ENCODE results near the gene ABCC4.

The ABCC4 gene

GRCh38 chr13:94992036-94992960 is 309.0 kb downstream of the ABCC4 start:
- no peak for DNase-seq (ENCODE audit: low spot score)

GRCh38 chr13:94988654-94989053 is 312.6 kb downstream of the ABCC4 start:
- peak; percentile 14 for DNase-seq (ENCODE audit: low spot score)

GRCh38 chr13:94987869-94988268 is 313.4 kb downstream of the ABCC4 start:
- DNase-seq (ENCODE audit: low spot score), result no peak

- no peak for DNase-seq (ENCODE audit: low spot score)
These were observed 314.2 kb downstream of the ABCC4 start for GRCh38 chr13:94987081-94987480.

GRCh38 chr13:94984958-94985357 is 316.3 kb downstream of the ABCC4 start:
- no peak for DNase-seq (ENCODE audit: low spot score)

- no peak for DNase-seq (ENCODE audit: low spot score)
These were observed 322.7 kb downstream of the ABCC4 start for GRCh38 chr13:94978516-94978915.

GRCh38 chr13:94974015-94974951 is 327.0 kb downstream of the ABCC4 start:
- no peak for DNase-seq (ENCODE audit: low spot score)

- no peak for DNase-seq (ENCODE audit: low spot score)
These were observed 329.0 kb downstream of the ABCC4 start for GRCh38 chr13:94972262-94972661.
